WI38 (cell line): ENCODE measurements around the gene TBC1D23.

Source experiments
- H3K4me3 ChIP-seq: 2 replicates; pipeline ENCODE4 v1.5.1; 2011; ENCODE audit warnings: low read depth, mild to moderate bottlenecking, control low read depth, low read length
- CTCF ChIP-seq: IDR thresholded peaks from 2 replicates; pipeline ENCODE4 v1.5.1; 2012; ENCODE audit warnings: low read depth, mild to moderate bottlenecking, control low read depth, low read length

TBC1D23 gene

GRCh38 chr3:100306695-100307094 lies 45.9 kb downstream of the TBC1D23 start:
- H3K4me3 ChIP-seq: no peak overlapping the region
- no peak for TF ChIP-seq CTCF

GRCh38 chr3:100310355-100310965 lies 49.7 kb downstream of the TBC1D23 start:
- no peak overlapping the region for H3K4me3 ChIP-seq
- no peak for TF ChIP-seq CTCF

GRCh38 chr3:100311011-100311410 lies 50.2 kb downstream of the TBC1D23 start:
- H3K4me3 ChIP-seq: no peak overlapping the region
- TF ChIP-seq CTCF: no peak

GRCh38 chr3:100316641-100317069 lies 55.9 kb downstream of the TBC1D23 start:
- peak; percentile 52; the same call in 1 of the 2 replicates for TF ChIP-seq CTCF
- no peak overlapping the region for H3K4me3 ChIP-seq

GRCh38 chr3:100317912-100318311 lies 57.1 kb downstream of the TBC1D23 start:
- TF ChIP-seq CTCF: no peak

GRCh38 chr3:100319951-100320350 lies 59.2 kb downstream of the TBC1D23 start:
- TF ChIP-seq CTCF: no peak
- no peak overlapping the region for H3K4me3 ChIP-seq

More at GRCh38 chr3:100317912-100318311, 57.1 kb downstream of the TBC1D23 start:
- no peak overlapping the region for H3K4me3 ChIP-seq

- no peak for TF ChIP-seq CTCF
- H3K4me3 ChIP-seq: no peak overlapping the region
Measured at GRCh38 chr3:100324044-100324443, 63.3 kb downstream of the TBC1D23 start.
